GM10266 (cell line): ENCODE results near the gene C1orf105.

Experiments used
- DNase-seq: peaks from one replicate; pipeline ENCODE4 v3.0.0; 2012; ENCODE audit errors: extremely low spot score
- CTCF ChIP-seq: IDR thresholded peaks from 2 replicates; pipeline ENCODE4 v1.5.1; 2012; ENCODE audit warnings: mild to moderate bottlenecking, low read depth; ENCODE audit not compliant: control insufficient read depth, insufficient read depth; ENCODE audit errors: missing control alignments

Gene C1orf105

GRCh38 chr1:172411791-172412338 lies 8.6 kb upstream of the C1orf105 start:
- DNase-seq: no peak
- no peak for TF ChIP-seq CTCF

- TF ChIP-seq CTCF: no peak
- DNase-seq: no peak
Observed at GRCh38 chr1:172414331-172414730, 6.2 kb upstream of the C1orf105 start.

- TF ChIP-seq CTCF: no peak
- no peak for DNase-seq
Observed at GRCh38 chr1:172416496-172417035, 3.9 kb upstream of the C1orf105 start.

- TF ChIP-seq CTCF: no peak
- DNase-seq: no peak
Observed at GRCh38 chr1:172417557-172417956, 2.9 kb upstream of the C1orf105 start.

GRCh38 chr1:172421974-172422604 lies 1.6 kb downstream of the C1orf105 start:
- no peak for DNase-seq
- no peak for TF ChIP-seq CTCF

- DNase-seq: no peak
- no peak for TF ChIP-seq CTCF
Observed at GRCh38 chr1:172423336-172423735, 2.9 kb downstream of the C1orf105 start.

GRCh38 chr1:172425339-172425738 lies 4.9 kb downstream of the C1orf105 start:
- TF ChIP-seq CTCF: no peak

More at GRCh38 chr1:172425339-172425738, 4.9 kb downstream of the C1orf105 start:
- no peak for DNase-seq
